HT1080 (cell line): ENCODE data around the gene AKTIP. TPM values are rescaled to one million over a fixed set of nuclear protein-coding genes. Genes with fewer than 3 reads are reported as not detected.
A peak's percentile ranks its signal among the peaks of the same experiment; 100 is the strongest.
"Not testable (repeated sequence)": the region's sequence is repeated elsewhere in the genome, so short reads cannot be mapped to it uniquely, and the experiment has no call there.

Source experiments
- DNase-seq: peaks from one replicate; pipeline ENCODE4 v3.0.0-alpha.2; 2015; ENCODE audit warnings: low read depth
- polyA plus RNA-seq, 2 experiments: library from polyadenylated mRNA; depleted of rRNA; stranded (reverse); fragments of >200 nt; gene quantifications; 2 replicates each; pipeline ENCODE4 v1.2.3, GENCODE V29; 2015
- total RNA-seq: library from RNA; depleted of rRNA; stranded (reverse); fragments of >200 nt; shearing (Covaris generic); gene quantifications from 2 replicates; pipeline ENCODE4 v1.2.3, GENCODE V29; 2014; rRNA removed

The AKTIP gene
- 12.9 and 24.3 TPM in 2 replicates for total RNA-seq
- 19.7 and 28.0 TPM in 2 replicates for polyA plus RNA-seq (2015; cell fraction: cytosol; rRNA removed)
- 26.2 and 28.8 TPM in 2 replicates for polyA plus RNA-seq (2015; cell fraction: nucleus; rRNA removed)

DNA sequence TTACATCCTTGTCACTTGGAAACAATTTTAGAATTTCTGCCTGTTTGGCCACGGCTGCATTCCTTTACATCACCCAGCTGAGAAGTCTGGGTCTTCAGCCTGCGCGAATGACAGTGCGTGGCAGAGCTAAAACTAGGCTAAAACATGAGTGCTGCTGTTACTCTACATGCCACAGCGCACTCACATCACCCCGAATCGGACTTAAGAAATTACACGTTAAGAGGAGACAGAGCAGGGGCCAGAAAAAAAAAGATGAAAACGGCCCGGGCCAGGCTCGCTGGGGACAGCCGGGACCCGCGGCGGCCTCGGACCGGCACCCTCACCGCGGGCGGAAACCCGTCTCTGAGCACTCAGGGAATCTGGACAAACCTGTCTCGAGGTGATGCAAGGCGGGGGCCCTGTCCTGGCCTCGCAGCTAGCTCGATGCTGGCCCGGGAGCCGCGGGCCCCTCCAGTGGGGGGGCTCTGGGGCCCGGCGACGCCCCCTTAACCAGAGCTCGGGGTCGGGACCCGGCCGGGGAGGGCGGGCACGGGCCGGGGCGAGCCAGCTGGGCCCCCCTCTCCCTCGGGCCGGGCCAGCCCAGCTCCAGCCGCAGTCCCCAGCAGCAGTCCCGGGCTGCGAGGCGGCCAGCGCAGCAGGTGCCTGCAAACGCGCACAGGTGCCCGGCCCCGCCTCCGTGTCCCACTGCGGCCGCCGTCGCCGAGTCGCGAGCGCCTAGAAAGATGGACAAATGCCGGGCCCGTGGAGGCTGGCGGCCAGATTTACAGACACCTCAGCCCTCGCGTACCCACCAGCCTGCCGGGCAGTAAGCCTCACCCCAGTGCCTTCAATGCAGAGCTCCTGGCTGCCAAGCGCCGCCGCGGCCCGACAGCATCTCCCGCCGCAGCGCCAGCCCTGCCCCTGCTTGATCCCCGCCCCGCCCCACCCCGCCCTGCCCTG lies at the start of gene AKTIP:
AKTIP (minus strand) TSS at position 879 of the 939 bp plus-strand sequence. CDS start 2,950 bp downstream, outside the sequence.
- DNase-seq = no peak

DNA sequence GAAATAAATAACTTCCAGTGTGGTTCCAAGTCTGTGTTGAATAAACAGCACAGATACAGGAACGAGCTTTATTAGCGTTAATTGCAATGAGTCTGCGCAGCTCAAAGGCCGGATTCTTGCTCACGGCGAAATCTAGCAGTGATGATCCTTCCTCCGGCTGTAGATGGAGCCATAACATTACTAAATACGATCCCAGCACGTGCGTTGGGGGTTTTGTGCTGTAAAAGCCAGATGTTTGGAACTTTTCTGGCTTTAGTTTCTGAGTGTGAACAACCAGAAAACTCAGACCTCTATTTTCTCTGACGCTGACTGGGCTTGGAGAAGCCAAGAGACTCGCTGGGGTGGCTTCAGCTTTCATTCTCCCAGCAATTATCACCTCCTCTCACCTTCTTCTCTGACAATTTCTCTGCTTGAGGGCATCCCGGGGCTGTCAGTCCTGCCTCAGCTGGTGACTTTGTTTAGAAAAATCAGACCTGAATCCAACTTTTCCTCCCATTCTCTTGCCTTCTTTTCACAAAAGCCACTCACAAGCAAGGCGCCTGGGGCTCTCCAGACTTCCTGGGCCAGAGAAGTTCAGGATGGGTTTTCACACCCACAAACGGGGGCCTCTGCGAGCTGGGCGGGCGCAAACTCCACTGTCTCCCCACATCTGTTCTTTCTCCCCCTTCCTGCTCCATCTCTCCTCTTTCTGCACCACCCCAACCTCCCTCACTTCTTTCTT lies 47.1 kb upstream of the AKTIP start:
- peak; percentile 69 for DNase-seq

DNA sequence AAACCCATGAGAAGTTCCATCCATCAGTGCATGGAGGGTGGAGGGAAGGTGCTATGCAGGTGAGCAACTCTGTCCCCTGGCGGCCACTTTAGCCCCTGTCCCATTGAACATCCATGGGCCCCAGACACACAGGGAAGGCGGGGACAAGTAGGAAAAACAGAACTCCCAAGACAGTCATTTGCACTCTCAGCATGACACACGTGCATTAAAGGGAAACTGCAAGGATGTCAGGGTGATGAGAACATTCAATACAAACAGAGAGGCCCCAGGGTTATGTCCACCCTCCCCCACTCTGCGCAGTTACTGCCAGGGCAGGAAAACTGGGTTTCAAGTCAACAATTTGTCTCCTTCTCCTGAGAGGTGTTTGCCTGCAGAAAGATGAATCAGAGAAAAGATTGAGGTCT lies 44.0 kb upstream of the AKTIP start:
- DNase-seq = peak; percentile 61

DNA sequence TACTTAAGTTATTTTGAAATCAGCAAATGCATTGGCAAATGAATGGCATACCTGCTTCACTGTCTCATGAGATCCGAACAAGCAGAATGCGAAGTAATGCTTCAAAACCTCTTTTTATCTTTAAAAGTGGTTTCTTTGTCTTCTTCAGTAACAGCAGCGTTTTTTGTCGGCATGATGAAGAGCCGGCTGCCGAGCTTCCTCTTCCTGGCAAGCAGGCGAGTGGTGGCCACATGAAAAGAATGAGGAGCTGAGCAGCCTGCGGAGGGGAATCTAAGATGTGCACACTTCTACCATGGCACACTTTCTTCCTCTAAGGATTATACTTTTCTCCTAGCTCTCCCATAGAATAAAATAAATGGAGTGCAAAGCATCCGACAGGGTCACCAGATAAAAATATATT lies 42.4 kb upstream of the AKTIP start:
- DNase-seq = no peak

DNA sequence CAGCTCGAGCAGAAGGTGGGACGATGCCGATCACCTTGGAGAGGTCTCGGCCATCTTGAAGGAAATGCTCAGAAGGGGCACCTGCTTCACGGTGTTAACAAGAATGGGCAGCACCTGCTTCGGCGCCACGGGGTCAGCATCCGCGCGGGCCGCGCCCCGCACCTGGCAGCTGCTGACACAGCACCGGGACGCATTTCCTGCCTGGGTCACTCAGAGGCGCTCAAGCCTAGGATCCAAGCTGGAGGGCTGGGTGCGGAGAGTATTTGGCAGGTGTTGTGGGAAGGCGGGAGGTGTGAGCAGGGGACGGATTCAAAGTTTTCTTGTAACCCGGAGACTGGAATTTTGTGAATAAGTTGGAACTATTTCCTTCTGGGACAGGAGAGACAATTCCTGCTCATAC lies 39.3 kb upstream of the AKTIP start:
- no peak for DNase-seq

DNA sequence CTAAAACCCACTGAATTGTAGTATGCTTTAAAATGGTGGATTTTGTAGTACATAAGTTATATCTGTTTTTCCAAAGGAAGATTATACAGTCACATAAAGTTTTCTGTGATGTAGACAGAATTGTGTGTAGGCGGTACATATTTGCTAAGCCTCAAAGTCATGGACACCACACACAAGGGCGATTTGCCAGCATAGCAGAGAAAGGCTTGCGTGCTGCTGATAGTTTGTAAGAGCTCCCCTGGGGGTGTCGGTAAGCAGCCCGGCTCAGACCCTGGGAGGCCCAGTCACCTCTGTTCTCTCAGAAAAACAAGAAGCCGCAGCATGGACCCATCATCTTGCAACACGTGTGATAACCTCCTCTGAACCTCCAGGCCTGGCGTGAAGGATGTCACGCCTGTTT lies 38.3 kb upstream of the AKTIP start:
- DNase-seq = no peak

DNA sequence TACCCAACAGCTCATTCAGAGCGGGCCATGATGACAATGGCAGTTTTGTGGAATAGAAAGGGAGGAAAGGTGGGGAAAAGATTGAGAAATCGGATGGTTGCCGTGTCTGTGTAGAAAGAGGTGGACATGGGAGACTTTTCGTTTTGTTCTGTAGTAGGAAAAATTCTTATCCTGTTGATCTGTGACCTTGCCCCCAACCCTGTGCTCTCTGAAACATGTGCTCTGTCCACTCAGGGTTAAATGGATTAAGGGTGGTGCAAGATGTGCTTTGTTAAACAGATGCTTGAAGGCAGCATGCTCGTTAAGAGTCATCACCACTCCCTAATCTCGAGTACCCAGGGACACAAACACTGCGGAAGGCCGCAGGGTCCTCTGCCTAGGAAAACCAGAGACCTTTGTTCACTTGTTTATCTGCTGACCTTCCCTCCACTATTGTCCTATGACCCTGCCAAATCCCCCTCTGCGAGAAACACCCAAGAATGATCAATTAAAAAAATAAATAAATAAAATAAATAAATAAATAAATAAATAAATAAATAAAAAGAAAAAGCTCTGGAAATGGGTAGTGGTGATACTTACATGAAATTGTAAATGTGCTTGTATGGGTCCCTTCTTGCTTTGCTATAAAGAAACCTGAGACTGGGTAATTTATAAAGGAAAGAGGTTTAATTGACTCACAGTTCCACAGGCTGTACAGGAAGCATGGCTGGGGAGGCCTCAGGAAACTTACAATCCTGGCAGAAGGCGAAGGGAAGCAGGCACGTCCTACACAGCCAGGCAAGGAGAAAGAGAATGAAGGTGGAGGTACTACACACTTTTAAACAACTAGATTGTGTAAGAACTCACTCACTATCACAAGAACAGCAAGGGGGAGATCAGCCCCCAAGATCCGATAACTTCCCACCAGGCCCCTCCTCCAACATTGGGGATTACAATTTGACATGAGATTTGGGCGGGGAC lies 37.0 kb upstream of the AKTIP start:
- not testable (repeated sequence) for DNase-seq

DNA sequence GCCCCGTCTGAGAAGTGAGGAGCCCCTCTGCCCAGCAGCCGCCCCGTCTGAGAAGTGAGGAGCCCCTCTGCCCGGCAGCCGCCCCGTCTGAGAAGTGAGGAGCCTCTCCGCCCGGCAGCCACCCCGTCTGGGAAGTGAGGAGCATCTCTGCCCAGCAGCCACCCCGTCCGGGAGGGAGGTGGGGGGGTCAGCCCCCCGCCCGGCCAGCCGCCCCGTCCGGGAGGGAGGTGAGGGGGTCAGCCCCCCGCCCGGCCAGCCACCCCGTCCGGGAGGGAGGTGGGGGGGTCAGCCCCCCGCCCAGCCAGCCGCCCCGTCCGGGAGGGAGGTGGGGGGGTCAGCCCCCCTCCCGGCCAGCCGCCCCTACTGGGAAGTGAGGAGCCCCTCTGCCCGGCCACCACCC lies 36.3 kb upstream of the AKTIP start:
- not testable (repeated sequence) for DNase-seq

DNA sequence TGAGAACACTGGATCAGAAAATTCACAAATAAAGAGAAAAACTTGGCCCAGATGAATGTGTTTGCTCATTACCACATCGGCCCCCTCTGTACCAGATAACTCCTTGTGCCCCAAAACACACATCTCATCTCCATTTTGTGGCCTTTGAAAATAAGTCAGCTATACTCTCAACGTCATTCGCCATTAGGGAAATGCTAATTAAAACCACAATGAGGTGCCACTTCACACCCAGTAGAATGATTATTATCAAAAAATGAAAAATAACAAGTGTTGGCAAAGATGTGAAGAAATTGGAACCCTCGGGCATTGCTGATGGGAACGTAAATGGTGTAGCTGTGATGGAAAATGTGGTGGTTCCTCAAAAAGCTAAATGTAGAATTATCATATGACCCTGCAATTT lies 34.6 kb upstream of the AKTIP start:
- no peak for DNase-seq

DNA sequence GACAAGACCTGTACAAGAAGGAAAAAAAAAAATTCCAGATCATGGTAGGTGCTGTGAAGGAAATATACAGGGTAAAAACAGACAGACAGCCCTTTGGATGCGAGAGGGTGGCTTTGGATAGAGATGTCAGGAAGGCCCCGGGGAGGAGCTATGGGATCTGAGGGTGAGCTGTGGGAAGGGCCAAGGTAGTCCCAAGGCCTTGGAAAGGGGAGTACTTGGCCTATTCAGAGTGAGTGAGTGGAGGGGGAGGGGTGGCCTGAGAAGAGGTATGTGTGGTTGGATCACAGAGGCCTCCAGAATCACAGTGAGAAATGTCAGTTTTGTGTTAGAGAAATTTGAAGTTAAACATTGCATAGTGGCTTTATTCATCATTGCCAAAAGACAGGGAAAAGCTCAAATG lies 31.2 kb upstream of the AKTIP start:
- no peak for DNase-seq

DNA sequence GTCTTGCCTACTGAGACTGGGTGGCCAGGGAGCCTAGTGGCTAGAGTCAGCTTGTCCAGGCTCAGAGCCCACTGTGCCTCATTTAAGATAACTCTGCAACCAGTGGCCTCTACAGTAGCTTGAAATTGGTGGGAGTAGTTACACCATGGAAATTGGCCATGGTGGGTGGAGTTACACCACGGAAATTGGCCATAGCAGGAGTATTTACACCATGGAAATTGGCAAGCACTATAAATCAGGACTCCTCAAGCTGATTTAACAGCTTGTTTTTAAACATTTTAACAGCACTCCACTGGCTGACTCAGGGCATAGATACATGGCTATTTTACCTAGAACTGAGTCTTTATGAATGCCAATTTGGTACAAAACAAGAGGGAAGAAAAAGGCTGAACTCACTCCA lies 27.7 kb upstream of the AKTIP start:
- DNase-seq = no peak

DNA sequence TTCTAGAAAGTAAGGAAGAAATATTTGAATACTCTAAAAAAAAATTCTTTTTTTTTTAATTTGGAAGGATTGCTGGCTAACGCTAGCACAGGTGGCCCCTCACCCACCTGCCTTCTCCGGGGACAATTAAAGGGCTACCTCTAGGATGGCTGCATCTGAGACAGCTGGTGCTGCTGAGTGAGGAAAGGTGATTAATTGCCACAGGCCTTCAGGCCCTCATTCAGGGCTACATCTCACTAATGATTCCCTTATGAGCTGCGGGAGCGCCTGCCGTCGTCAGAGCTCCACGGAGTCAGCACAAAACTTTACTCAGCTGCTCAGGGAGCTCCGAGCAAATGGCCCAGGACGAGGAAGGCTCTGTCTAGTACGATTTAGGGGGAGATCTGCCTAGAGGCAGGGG lies 27.0 kb upstream of the AKTIP start:
- no peak for DNase-seq

DNA sequence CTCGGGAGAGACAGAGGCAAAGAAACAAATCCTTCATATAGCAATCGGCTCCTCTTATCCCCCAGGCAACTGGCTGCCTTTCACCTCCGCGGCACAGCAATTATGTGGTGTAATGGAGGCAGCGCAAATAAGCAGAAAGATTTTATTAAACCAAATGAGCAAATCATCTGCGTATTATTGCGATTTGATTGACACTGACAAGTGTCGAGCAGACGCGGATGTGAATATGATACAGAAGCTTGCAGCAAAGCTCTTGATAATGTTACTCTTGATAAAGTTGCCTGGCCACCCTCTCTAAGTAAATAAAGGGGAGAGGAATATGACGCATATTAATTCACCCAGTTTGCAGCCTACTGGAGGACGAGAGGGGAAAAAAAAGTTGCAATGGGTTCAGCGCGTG lies 26.5 kb upstream of the AKTIP start:
- no peak for DNase-seq

DNA sequence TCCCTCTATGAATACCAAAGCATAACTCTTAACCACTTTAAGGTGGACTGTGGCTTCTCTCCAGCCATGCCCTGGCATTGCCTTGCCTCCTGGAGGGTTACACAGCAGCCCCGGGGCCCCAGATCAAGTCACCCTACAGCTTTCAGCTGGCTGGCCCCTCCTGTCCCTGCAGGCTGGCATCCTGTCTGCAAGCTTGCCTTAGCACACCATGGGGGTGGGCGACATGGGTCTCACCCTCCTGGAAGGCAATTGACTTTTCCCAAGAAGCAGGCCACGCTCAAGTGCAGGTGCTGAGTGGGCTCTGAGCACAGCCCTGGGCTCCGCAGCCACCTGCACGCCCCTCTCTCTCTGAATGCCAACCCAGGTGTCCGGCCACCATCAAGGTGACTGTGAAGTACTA lies 25.8 kb upstream of the AKTIP start:
- no peak for DNase-seq

DNA sequence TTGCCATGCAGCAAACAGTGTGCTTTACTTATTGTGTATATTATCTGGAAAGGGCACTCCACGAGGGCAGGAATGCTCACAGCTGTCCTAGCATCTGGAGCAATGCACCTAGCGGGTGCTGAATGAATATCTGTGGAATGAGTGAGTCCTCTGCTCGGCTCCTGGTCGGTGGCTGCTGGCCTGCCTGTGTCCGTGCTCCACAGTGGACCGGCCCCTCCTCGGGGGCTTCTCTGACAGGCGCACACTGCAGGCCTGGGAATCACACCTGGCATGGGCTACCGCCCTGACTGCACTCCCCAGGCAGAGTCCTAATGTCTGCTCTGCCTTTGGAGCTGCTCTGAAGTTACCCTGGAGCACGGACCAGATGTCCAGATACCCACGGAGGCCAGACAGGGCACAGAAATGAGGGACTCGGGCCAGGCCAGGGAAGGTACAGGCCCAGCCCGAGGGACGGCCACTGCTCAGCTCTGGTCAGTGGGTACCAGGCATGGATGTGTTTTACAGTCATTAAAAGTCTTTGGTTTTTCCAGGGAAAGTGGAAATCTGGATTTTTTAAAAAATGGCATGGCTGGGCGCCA lies 21.1 kb upstream of the AKTIP start:
- DNase-seq = no peak

DNA sequence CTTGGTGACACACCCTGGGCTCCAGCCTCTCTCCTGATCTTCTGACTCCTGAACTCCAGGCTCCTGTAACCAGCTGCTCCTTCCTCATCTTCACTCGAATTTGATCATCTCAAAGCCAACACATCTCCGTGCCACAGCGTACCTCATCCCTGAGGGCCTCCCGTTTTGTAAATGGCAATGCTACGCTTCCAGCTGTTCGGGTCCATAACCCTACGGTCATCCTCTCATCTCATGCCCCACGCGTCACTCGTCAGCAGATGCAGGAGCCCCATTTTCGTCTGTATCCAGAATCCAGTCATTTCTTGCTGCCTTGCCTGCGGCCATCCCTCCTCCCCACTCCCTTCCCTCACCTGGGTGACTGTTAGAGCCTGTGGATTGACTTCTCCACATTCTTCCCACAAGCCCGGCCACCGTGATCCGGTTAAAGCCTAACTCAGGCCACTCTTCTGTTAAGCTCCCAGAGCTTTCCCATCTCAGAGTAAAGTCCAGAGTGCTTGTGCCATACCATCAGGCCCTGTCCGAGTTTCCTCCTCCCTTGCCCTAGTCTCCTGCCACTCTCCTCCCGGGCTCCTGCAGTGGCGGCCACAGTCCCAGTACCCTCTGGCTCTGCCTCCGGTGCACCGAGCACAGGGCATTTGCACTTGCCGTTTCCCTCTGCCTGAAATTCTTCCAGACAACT lies 20.3 kb upstream of the AKTIP start:
- DNase-seq = no peak

DNA sequence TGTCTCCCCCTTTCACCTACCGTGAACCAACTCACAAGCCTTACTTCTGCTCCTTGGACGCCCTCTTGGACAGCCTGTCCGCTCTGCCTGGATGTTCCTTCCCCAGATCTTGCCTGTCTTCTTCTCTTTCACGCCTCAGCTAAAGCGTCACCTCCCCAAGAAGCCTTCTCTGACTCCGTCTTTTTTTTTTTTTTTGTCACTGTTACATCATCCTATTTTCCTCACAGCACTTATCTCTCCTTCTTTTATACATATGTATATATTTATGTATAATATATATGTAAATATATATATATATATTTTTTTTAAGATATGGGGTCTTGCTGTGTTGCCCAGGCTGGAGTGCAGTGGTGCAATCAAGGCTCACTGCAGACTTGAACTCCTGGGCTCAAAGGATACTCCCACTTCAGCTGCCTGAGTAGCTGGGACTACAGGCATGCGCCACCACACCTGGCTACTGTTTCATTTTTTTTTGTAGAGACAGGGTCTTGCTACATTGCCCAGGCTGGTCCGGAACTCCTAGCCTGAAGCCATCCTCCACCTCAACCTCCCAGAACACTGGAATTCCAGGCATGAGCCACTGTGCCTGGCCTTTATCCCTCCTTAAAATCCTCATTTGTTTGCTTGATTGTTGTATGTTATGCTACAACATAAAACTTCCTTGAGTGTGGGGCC lies 16.5 kb upstream of the AKTIP start:
- no peak for DNase-seq

DNA sequence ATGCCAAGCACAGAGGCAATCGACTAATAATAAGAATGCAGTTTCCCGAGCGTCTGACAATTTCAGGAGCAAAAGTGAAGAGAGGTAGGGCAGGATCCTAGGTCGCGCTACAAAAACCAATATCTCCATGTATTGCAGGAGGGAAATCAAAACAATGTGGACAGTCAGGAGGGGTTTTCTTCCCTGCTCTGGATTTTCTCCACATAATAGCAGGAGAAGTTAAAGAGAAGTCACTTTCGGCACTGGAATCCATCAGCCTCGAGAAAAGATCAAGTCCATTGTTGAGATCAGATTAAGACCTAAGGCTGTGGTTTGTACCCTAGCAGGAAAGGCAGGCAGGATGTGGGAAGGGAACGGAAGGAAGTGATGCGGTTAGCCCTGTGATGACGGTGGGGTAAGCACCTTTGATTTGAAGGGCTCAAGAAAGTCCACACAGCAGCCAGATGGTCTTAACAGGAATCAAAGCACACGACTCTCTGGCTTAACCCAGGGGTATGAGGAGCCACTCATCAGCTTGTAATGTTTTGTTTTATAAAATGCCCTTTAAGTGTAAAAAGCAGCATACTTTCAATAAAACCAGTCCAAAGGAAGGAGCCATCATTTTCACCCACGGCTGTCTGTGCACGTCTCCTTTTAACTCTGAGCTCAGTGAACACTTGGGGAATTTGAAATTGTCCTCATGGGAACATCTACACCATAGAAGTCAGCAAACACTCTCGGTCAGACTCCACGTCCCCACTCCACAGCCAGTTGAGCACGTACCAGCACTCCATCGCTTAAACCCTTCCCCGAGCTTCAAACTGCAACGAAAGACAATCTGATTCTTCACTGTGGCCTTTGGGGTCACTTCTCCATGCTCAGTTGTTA lies 15.8 kb upstream of the AKTIP start:
- DNase-seq = peak; percentile 98

DNA sequence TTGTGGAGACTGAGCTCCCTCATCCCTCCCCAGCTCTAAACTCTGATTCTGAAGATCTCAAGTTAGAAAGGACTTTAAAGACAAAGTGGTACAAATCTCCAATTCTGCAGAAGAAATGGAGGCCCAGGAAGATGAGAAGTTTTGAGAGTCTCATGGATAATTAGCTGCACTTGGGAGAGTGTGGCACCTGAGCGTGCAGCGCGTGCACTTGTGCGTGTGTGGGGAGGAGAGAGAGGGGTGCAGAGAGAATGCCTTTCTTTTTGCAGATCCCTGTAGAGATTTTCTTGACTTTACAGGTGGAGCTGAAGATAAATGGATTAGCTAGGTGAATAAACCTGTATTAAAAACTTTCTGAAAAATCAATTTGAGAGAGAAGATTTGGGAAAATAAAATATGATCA lies 14.8 kb upstream of the AKTIP start:
- DNase-seq = no peak
